LNCAP (cell line): ENCODE data around the gene SMOC2.

Experiments
- TF ChIP-seq, protein P1 (sequence below): fragments of 450-650 bp; IDR thresholded peaks from 2 replicates; pipeline ENCODE4 v1.5.1; 2017; ENCODE audit warnings: mild to moderate bottlenecking

SMOC2 gene

DNA sequence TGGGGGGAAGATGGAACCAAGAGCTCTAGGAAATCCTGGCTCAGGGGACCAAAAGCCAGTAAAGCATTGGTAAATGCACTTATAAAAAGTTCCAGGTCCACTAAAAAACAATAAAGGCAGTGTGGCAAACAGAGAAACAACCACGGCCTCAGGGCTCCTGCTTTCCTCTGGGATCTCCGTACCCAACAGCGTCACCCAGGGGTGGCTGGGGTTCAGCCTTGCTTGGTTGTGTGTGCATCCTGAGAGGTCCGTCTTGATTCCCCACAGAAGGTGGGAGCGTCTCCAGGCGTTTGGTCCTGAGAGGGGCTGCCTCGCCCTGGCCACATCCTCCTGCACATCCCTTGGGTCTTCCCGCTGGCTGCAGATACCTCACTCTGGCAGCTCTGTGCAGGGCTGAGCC is 60.6 kb downstream of the SMOC2 start:
- TF ChIP-seq, protein P1, sequence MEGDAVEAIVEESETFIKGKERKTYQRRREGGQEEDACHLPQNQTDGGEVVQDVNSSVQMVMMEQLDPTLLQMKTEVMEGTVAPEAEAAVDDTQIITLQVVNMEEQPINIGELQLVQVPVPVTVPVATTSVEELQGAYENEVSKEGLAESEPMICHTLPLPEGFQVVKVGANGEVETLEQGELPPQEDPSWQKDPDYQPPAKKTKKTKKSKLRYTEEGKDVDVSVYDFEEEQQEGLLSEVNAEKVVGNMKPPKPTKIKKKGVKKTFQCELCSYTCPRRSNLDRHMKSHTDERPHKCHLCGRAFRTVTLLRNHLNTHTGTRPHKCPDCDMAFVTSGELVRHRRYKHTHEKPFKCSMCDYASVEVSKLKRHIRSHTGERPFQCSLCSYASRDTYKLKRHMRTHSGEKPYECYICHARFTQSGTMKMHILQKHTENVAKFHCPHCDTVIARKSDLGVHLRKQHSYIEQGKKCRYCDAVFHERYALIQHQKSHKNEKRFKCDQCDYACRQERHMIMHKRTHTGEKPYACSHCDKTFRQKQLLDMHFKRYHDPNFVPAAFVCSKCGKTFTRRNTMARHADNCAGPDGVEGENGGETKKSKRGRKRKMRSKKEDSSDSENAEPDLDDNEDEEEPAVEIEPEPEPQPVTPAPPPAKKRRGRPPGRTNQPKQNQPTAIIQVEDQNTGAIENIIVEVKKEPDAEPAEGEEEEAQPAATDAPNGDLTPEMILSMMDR, result no peak

DNA sequence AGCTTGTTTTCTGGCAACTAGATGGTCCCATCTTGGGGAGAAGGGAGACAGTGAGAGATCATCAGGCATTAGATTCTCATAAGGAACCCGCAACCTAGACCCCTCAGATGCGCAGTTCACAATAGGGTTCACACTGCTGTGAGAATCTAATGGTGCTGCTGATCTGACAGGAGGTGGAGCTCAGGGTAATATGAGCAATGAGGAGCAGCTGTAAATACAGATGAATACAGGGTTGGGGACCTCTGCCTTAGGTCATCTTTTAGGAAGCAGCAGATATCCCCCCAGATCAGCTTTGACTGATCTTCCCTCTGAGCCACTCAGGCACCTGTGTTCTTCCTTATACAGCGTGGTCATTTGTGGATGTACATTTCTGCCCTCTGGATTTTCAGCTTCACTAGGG is 63.4 kb downstream of the SMOC2 start:
- TF ChIP-seq, protein P1, result no peak

DNA sequence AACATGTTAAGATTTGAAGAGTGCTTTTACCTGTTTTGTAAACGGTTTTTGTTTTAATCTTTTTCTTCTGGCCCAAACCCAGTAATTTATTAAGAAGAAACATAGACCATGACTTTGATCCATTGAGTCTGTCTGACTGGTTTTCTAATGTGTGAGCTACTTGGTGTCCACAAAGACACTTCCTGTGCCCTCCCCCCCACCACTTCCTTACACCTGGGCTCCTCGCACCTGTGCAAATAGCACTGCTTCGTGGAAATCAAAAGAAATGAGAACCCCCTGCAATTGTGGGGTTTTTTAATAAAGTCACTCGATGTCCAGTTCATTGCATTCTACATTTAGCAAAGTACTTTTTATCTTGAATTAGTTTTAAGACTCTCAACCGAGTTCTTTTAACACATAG is 65.5 kb downstream of the SMOC2 start:
- TF ChIP-seq, protein P1, result no peak

DNA sequence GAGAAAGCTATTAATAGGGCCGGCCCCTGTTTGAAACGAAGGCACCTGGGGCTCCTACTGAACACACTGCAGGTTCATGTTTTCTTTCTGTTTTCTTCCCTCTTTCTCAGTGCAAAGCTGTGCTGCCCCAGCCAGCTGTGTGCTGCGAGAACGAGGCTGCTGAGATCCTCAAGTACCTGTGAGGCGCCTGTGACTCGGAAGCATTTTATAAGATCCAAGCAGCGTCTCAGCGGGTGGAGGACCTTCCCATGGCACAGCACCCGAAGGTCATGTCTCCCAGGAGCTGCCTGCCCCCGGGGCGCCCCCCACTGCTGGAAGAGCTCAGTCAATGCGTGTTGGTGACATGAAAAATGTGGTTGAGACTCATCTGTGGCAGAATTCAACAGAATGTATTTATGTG is 66.3 kb downstream of the SMOC2 start:
- TF ChIP-seq, protein P1, result no peak

DNA sequence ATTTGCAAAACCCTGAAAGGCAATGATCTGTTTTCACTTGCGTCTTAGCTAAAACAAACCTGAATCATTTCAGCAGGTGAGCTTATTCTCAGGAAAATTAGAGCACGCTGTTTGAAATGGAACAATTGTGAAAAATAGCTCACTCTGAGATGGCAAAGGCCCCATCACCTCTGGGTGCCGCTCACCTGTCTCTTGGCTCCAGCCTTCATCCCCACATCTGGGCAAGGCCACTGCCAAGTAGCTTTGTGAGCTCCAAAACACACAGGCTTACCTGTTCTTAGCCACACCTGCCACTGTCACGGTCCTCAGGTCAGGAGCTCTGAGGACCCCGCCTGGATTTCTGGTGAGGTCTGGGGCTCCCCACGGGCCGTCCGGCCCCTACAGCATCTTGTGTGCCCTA is 66.7 kb downstream of the SMOC2 start:
- TF ChIP-seq, protein P1, result no peak

DNA sequence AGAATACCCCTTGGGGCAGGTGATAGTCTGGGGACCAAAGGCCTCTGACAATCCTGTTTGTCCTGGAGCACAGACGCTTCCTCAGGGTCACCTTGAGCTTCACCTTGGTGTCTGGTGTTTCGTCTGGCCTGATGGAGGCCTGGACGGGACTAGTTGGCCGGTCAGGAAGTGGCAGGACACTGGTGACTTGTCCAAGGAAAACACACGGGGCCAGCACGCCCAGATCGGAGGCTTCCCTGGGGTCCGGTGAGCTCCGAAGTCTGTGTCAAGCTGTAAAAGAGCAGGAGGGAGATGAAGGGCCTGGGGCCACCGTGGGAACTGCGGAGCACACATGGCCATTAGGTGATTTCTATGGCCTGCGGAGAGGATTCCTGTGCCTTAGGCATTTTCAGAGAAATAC is 67.9 kb downstream of the SMOC2 start:
- TF ChIP-seq, protein P1, result no peak

DNA sequence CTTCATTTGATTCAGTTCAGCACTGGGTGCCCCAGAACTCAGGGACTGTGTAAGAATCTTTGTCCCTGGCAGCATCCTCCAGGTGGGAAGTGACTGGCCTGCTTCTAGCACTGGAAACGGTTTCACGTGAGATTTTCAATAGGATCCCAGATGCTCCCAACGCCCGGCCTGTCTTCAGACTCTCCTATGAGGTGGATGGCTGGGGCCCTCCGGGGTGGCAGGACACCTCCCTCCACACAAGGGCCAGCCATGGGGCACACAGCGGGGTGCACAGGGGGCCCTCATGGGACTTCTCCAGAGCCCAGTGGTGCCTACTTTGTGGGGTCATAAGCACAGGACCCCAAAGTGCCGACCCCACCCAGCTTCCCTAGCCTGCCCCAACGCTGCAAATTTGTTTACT is 72.8 kb downstream of the SMOC2 start:
- TF ChIP-seq, protein P1, result no peak

DNA sequence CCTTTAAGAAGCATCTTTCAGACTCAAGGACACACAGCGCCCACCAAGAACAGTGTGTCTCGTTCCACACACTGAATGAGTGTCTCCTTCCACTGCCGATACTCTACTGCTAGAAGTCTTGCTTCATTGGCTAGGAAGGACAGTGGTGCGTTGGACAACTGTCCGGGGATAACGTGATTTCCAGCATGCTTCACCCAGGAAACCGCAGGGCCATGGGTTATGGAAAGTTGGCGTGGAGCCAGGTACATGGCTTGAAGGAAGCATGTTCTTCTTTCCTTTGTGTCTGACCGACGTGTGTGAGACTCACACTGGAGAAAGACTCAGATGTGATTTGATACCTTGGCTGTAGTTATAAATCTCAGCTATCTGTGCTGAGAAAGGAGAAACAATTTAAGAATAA is 73.2 kb downstream of the SMOC2 start:
- TF ChIP-seq, protein P1, result no peak
